Measurements from ENCODE around the gene TRAK2. TPM values are rescaled to one million over a fixed set of nuclear protein-coding genes. Genes with fewer than 3 reads are reported as not detected.
"Not testable (repeated sequence)": the region's sequence is repeated elsewhere in the genome, so short reads cannot be mapped to it uniquely, and the experiment has no call there.

The TRAK2 gene
- total RNA-seq, 1 experiment from 2014 or later, result 11.5 TPM

GRCh38 chr2:201429835-201430234 is 21.4 kb downstream of the TRAK2 start:
- BruUV-seq (replicated peaks); H3K9me3 Mint-ChIP-seq (ENCODE audit: unreplicated experiment); H3K27me3 Mint-ChIP-seq (ENCODE audit: insufficient read depth, unreplicated experiment); DNase-seq (ENCODE audit: unreplicated experiment); H3K4me3 Mint-ChIP-seq (ENCODE audit: unreplicated experiment); H3K27ac Mint-ChIP-seq (ENCODE audit: low read depth, unreplicated experiment); intact Hi-C loops (cut with micrococcal nuclease); H3K36me3 Mint-ChIP-seq (ENCODE audit: insufficient read depth, unreplicated experiment): not testable (repeated sequence)
- CTCF ChIA-PET, result interaction anchor here (0.7 kb wide), 1 partner anchor 70 kb away, joined by 3 read pairs; no protein-coding TSS in a partner anchor
- peaks cover 12% of the 10 kb centered on the region for H3K4me1 Mint-ChIP-seq (ENCODE audit: insufficient read depth, unreplicated experiment)
- POLR2A ChIA-PET, result interaction anchor here (0.6 kb wide), 1 partner anchor 213 kb away, joined by 3 read pairs; no protein-coding TSS in a partner anchor

GRCh38 chr2:201428366-201428765 is 22.9 kb downstream of the TRAK2 start:
- H3K9me3 Mint-ChIP-seq (ENCODE audit: unreplicated experiment); H3K4me3 Mint-ChIP-seq (ENCODE audit: unreplicated experiment); H3K27ac Mint-ChIP-seq (ENCODE audit: low read depth, unreplicated experiment); POLR2A ChIA-PET; BruUV-seq (replicated peaks); H3K36me3 Mint-ChIP-seq (ENCODE audit: insufficient read depth, unreplicated experiment); CTCF ChIA-PET; DNase-seq (ENCODE audit: unreplicated experiment); intact Hi-C loops (cut with micrococcal nuclease); H3K27me3 Mint-ChIP-seq (ENCODE audit: insufficient read depth, unreplicated experiment): not testable (repeated sequence)
- H3K4me1 Mint-ChIP-seq (ENCODE audit: insufficient read depth, unreplicated experiment), result peaks cover 12% of the 10 kb centered on the region

- Mint-ChIP-seq H3K36me3 (ENCODE audit: insufficient read depth, unreplicated experiment) (no peaks in the 10 kb centered on the region), H3K9me3 (ENCODE audit: unreplicated experiment) (peaks cover 8% of the 10 kb centered on the region), H3K27me3 (ENCODE audit: insufficient read depth, unreplicated experiment) (no peaks in the 10 kb centered on the region), H3K4me1 (ENCODE audit: insufficient read depth, unreplicated experiment) (peaks cover 9% of the 10 kb centered on the region), H3K27ac (ENCODE audit: low read depth, unreplicated experiment) (no peak overlapping the region), H3K4me3 (ENCODE audit: unreplicated experiment) (no peak overlapping the region)
- DNase-seq (ENCODE audit: unreplicated experiment), result no peak
- intact Hi-C loops (cut with micrococcal nuclease), result no loop called here
- TF ChIP-seq, protein P1, sequence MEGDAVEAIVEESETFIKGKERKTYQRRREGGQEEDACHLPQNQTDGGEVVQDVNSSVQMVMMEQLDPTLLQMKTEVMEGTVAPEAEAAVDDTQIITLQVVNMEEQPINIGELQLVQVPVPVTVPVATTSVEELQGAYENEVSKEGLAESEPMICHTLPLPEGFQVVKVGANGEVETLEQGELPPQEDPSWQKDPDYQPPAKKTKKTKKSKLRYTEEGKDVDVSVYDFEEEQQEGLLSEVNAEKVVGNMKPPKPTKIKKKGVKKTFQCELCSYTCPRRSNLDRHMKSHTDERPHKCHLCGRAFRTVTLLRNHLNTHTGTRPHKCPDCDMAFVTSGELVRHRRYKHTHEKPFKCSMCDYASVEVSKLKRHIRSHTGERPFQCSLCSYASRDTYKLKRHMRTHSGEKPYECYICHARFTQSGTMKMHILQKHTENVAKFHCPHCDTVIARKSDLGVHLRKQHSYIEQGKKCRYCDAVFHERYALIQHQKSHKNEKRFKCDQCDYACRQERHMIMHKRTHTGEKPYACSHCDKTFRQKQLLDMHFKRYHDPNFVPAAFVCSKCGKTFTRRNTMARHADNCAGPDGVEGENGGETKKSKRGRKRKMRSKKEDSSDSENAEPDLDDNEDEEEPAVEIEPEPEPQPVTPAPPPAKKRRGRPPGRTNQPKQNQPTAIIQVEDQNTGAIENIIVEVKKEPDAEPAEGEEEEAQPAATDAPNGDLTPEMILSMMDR (IDR thresholded peaks at IDR 0.05; ENCODE audit: unreplicated experiment), result no peak
- ChIA-PET POLR2A (interaction anchor here (1.0 to 1.2 kb wide), 2 partner anchors 11 to 15 kb away, joined by 3 to 4 read pairs; no protein-coding TSS in a partner anchor), CTCF (interaction anchor here (0.6 kb wide), 1 partner anchor 1018 kb away, joined by 3 read pairs; no protein-coding TSS in a partner anchor)
- BruUV-seq (replicated peaks), result no TSS peak
Measured at GRCh38 chr2:201425952-201426351, 25.3 kb downstream of the TRAK2 start.

- BruUV-seq (replicated peaks), result no TSS peak
- Mint-ChIP-seq H3K27me3 (ENCODE audit: insufficient read depth, unreplicated experiment) (no peaks in the 10 kb centered on the region), H3K4me1 (ENCODE audit: insufficient read depth, unreplicated experiment) (peaks cover 30% of the 10 kb centered on the region), H3K9me3 (ENCODE audit: unreplicated experiment) (no peaks in the 10 kb centered on the region), H3K4me3 (ENCODE audit: unreplicated experiment) (no peak overlapping the region), H3K27ac (ENCODE audit: low read depth, unreplicated experiment) (peak overlapping the region; percentile 69), H3K36me3 (ENCODE audit: insufficient read depth, unreplicated experiment) (peaks cover 14% of the 10 kb centered on the region)
- no peak for DNase-seq (ENCODE audit: unreplicated experiment)
- TF ChIP-seq, protein P1 (IDR thresholded peaks at IDR 0.05; ENCODE audit: unreplicated experiment), result no peak
- ChIA-PET CTCF (no interaction called here), POLR2A (interaction anchor here (1.0 to 1.6 kb wide), 2 partner anchors 10 to 14 kb away, joined by 3 read pairs; no protein-coding TSS in a partner anchor)
- intact Hi-C loops (cut with micrococcal nuclease), result no loop called here
Measured at GRCh38 chr2:201420442-201421113, 30.7 kb downstream of the TRAK2 start.

GRCh38 chr2:201419986-201420385 is 31.3 kb downstream of the TRAK2 start:
- BruUV-seq (replicated peaks), result no TSS peak
- Mint-ChIP-seq H3K36me3 (ENCODE audit: insufficient read depth, unreplicated experiment) (peaks cover 14% of the 10 kb centered on the region), H3K4me1 (ENCODE audit: insufficient read depth, unreplicated experiment) (peaks cover 30% of the 10 kb centered on the region), H3K9me3 (ENCODE audit: unreplicated experiment) (no peaks in the 10 kb centered on the region), H3K4me3 (ENCODE audit: unreplicated experiment) (no peak overlapping the region), H3K27ac (ENCODE audit: low read depth, unreplicated experiment) (peak overlapping the region; percentile 69), H3K27me3 (ENCODE audit: insufficient read depth, unreplicated experiment) (no peaks in the 10 kb centered on the region)
- intact Hi-C loops (cut with micrococcal nuclease), result no loop called here
- TF ChIP-seq, protein P1 (IDR thresholded peaks at IDR 0.05; ENCODE audit: unreplicated experiment), result no peak
- POLR2A ChIA-PET, result interaction anchor here (1.0 to 1.6 kb wide), 2 partner anchors 10 to 14 kb away, joined by 3 read pairs; no protein-coding TSS in a partner anchor
- no peak for DNase-seq (ENCODE audit: unreplicated experiment)
- CTCF ChIA-PET, result interaction anchor here (1.2 kb wide), 1 partner anchor 20 kb away, joined by 3 read pairs; no protein-coding TSS in a partner anchor
